Activated CD4-positive, alpha-beta T cell treated with anti-CD3 and anti-CD28 coated beads, Interleukin-2, Interleukin-6, amounts not matched to agents 100 ng/mL and 50 ng/mL, durations not matched to agents 16 hours and 8 hours (primary cell): Measurements from ENCODE around the gene INSYN2B.

Experiments used
- DNase-seq: peaks from one replicate; pipeline ENCODE4 v3.0.0-alpha.2; 2020

The INSYN2B gene

GRCh38 chr5:169881702-169882303 is 98.5 kb downstream of the INSYN2B start:
- DNase-seq: no peak

- no peak for DNase-seq
These were observed 99.5 kb downstream of the INSYN2B start for GRCh38 chr5:169880785-169881184.

GRCh38 chr5:169880012-169880663 is 100.2 kb downstream of the INSYN2B start:
- DNase-seq: no peak

- DNase-seq: no peak
These were observed 103.9 kb downstream of the INSYN2B start for GRCh38 chr5:169876386-169876785.

GRCh38 chr5:169875731-169876130 is 104.6 kb downstream of the INSYN2B start:
- no peak for DNase-seq

- DNase-seq: no peak
These were observed 105.1 kb downstream of the INSYN2B start for GRCh38 chr5:169875091-169875728.

GRCh38 chr5:169874621-169875020 is 105.7 kb downstream of the INSYN2B start:
- no peak for DNase-seq

GRCh38 chr5:169873642-169874041 is 106.7 kb downstream of the INSYN2B start:
- DNase-seq: no peak

GRCh38 chr5:169871826-169872490 is 108.3 kb downstream of the INSYN2B start:
- DNase-seq: no peak

- no peak for DNase-seq
These were observed 110.1 kb downstream of the INSYN2B start for GRCh38 chr5:169870211-169870610.

- no peak for DNase-seq
These were observed 111.2 kb downstream of the INSYN2B start for GRCh38 chr5:169869066-169869465.

GRCh38 chr5:169867347-169867746 is 112.9 kb downstream of the INSYN2B start:
- no peak for DNase-seq

- no peak for DNase-seq
These were observed 115.8 kb downstream of the INSYN2B start for GRCh38 chr5:169864483-169864882.

GRCh38 chr5:169862391-169862811 is 117.9 kb downstream of the INSYN2B start:
- no peak for DNase-seq

GRCh38 chr5:169861934-169862333 is 118.4 kb downstream of the INSYN2B start:
- no peak for DNase-seq

- no peak for DNase-seq
These were observed 118.9 kb downstream of the INSYN2B start for GRCh38 chr5:169861433-169861832.

GRCh38 chr5:169860585-169860984 is 119.7 kb downstream of the INSYN2B start:
- peak; percentile 33 for DNase-seq

- peak; percentile 54 for DNase-seq
These were observed 123.7 kb downstream of the INSYN2B start for GRCh38 chr5:169856571-169856970.

GRCh38 chr5:169851321-169851850 is 128.9 kb downstream of the INSYN2B start:
- no peak for DNase-seq

GRCh38 chr5:169850409-169850808 is 129.9 kb downstream of the INSYN2B start:
- DNase-seq: no peak

- no peak for DNase-seq
These were observed 131.5 kb downstream of the INSYN2B start for GRCh38 chr5:169848792-169849191.

- DNase-seq: no peak
These were observed 132.0 kb downstream of the INSYN2B start for GRCh38 chr5:169848271-169848670.

- no peak for DNase-seq
These were observed 132.8 kb downstream of the INSYN2B start for GRCh38 chr5:169847519-169847918.

- DNase-seq: no peak
These were observed 137.6 kb downstream of the INSYN2B start for GRCh38 chr5:169842699-169843098.
